ENCODE results near the gene ASPSCR1. TPM values are rescaled to one million over a fixed set of nuclear protein-coding genes. Genes with fewer than 3 reads are reported as not detected.

ASPSCR1 gene
- total RNA-seq, 1 experiment from 2014 or later: 51.0 TPM

DNA sequence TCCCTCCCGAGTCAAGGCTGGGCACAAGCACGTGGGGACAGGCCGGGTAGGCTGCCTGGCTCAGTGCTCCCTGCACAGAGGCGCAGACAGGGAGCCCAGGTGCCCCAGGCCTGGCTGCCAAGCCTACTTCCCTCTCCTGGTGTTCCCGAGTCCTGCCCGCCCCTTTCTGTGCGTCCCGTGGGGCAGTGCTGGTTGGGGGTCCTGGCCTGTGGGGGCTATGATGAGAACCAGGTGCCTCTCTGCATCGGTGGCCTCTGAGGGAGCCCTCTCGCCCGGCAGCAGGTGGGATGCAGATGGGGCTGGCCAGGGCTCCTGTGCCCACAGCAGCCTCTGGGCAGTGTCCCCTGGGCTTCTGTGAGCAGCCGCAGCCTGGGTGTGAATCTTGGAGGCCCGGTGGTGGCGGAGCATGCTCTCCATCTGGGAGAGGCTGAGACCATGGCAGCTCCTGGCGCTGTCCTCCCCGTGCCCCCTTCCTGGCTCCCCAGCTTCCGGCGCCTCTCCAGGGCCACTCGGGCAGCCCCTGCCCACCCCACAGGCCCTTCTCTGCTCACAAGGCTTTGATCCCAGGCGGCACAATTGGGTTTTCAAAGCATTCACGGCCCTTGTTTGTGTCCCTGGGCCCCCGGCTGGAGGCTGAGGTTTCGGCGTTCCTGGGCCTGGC is 38.0 kb downstream of the ASPSCR1 start:
- Histone ChIP-seq H3K27me3 (ENCODE audit: insufficient read depth, low read length) (no peaks in the 10 kb centered on the region), H3K36me3 (ENCODE audit: control insufficient read depth in 1 of 2, insufficient read depth in 2 of 2, low read length in 2 of 2) (peaks cover 0 to 10% of the 10 kb centered on the region in 2 experiments; a peak in 1 of 4 replicates), H3K4me2 (ENCODE audit: low read length) (no peak overlapping the region), H3K9ac (ENCODE audit: low read length) (no peak overlapping the region), H3K9me2 (ENCODE audit: insufficient read depth) (no peaks in the 10 kb centered on the region), H3K4me3 (replicated peaks in 1 of 2; ENCODE audit: low read depth in 1 of 2, low read length in 2 of 2) (no peak overlapping the region), H4K20me1 (ENCODE audit: insufficient read depth) (no peaks in the 10 kb centered on the region; the same call in 1 of the 2 replicates), H3K4me1 (ENCODE audit: control insufficient read depth in 1 of 2, insufficient read depth in 2 of 2, low read length in 2 of 2) (peaks cover 20 to 23% of the 10 kb centered on the region in 2 experiments), H3K27ac (ENCODE audit: low read depth, low read length) (no peak overlapping the region; the same call in 1 of the 2 replicates), H2AFZ (ENCODE audit: low read depth, low read length, poor library complexity, severe bottlenecking) (no peak overlapping the region), H3K79me2 (ENCODE audit: insufficient read depth, low read length) (peaks cover 12% of the 10 kb centered on the region), H3K9me3 (ENCODE audit: control insufficient read depth in 1 of 2, insufficient read depth in 1 of 2, low read depth in 1 of 2, low read length in 2 of 2) (no peaks in the 10 kb centered on the region)
- intact Hi-C loops (cut with micrococcal nuclease): no loop called here
- no TSS peak for BruUV-seq (replicated peaks)
- RAD21 ChIA-PET (ENCODE audit: low non-redundant PET in 1 of 2, low total read pairs in 2 of 2, uncharacterized antibody in 2 of 2, unreplicated experiment in 2 of 2): no interaction called here
- POLR2A ChIA-PET: no interaction called here
- CTCF ChIA-PET: no interaction called here
- TF ChIP-seq ZNF274 (IDR thresholded peaks at IDR 0.05; ENCODE audit: low read depth, low read length): no peak
- TF ChIP-seq, protein P1, sequence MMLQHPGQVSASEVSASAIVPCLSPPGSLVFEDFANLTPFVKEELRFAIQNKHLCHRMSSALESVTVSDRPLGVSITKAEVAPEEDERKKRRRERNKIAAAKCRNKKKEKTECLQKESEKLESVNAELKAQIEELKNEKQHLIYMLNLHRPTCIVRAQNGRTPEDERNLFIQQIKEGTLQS (IDR thresholded peaks at IDR 0.05): no peak
- no peak for TF ChIP-seq SRF (IDR thresholded peaks at IDR 0.05; ENCODE audit: low read depth)
- no peak for TF ChIP-seq POLR2AphosphoS5 (IDR thresholded peaks at IDR 0.05; ENCODE audit: low read depth, low read length)
- TF ChIP-seq CTCF (IDR thresholded peaks at IDR 0.05 in 2 of 3, conservative IDR thresholded peaks at IDR 0.05 in 1 of 3; ENCODE audit: borderline replicate concordance in 1 of 3, insufficient read depth in 1 of 3, low read depth in 2 of 3, low read length in 2 of 3): no peak
- TF ChIP-seq ELF1 (IDR thresholded peaks at IDR 0.05; ENCODE audit: borderline replicate concordance, low read depth): no peak
- TF ChIP-seq RAD21 (IDR thresholded peaks at IDR 0.05; ENCODE audit: low read depth): no peak
- no peak for TF ChIP-seq SP1 (IDR thresholded peaks at IDR 0.05; ENCODE audit: low read depth)
- TF ChIP-seq SIN3A (IDR thresholded peaks at IDR 0.05; ENCODE audit: low read depth): no peak
- no peak for TF ChIP-seq TCF7L2 (IDR thresholded peaks at IDR 0.05; ENCODE audit: borderline replicate concordance, extremely low read depth, insufficient read depth, insufficient read length)
- TF ChIP-seq, protein P2, sequence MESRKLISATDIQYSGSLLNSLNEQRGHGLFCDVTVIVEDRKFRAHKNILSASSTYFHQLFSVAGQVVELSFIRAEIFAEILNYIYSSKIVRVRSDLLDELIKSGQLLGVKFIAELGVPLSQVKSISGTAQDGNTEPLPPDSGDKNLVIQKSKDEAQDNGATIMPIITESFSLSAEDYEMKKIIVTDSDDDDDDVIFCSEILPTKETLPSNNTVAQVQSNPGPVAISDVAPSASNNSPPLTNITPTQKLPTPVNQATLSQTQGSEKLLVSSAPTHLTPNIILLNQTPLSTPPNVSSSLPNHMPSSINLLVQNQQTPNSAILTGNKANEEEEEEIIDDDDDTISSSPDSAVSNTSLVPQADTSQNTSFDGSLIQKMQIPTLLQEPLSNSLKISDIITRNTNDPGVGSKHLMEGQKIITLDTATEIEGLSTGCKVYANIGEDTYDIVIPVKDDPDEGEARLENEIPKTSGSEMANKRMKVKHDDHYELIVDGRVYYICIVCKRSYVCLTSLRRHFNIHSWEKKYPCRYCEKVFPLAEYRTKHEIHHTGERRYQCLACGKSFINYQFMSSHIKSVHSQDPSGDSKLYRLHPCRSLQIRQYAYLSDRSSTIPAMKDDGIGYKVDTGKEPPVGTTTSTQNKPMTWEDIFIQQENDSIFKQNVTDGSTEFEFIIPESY (IDR thresholded peaks at IDR 0.05; ENCODE audit: extremely low read depth, insufficient replicate concordance, low read length): no peak
- no peak for TF ChIP-seq REST (IDR thresholded peaks at IDR 0.05; ENCODE audit: low read depth)
- TF ChIP-seq POLR2A (IDR thresholded peaks at IDR 0.05; ENCODE audit: borderline replicate concordance, extremely low read depth, insufficient read depth, insufficient read length): no peak
- TF ChIP-seq MAX (IDR thresholded peaks at IDR 0.05): no peak
- no peak for TF ChIP-seq CBX3 (IDR thresholded peaks at IDR 0.05; ENCODE audit: low read depth)
- DNase-seq (ENCODE audit: low read depth, low spot score) (no peak), ATAC-seq (no peak)

All from HCT116 (cell line).